ENCODE data around the gene MRPS18B.
"Not testable (repeated sequence)": the region's sequence is repeated elsewhere in the genome, so short reads cannot be mapped to it uniquely, and the experiment has no call there.

Gene MRPS18B

GRCh38 chr6:30646450-30647241 lies 29.0 kb downstream of the MRPS18B start, which contains the start of gene C6orf136:
Gene C6orf136 (plus strand): TSS chr6:30647133. CDS start chr6:30647232, 99 bp downstream.
- ATAC-seq (peak; percentile 82), DNase-seq (ENCODE audit: low spot score in 2 of 2) (peak; percentile 75 to 92)
- Mint-ChIP-seq H3K27ac (peak within 1 kb of the TSS; percentile 89), H3K4me3 (peak within 1 kb of the TSS; percentile 75), H3K4me1 (peaks cover 18% of the 10 kb centered on the region), H3K36me3 (peaks cover 55% of the 10 kb centered on the region), H3K9me3 (no peaks in the 10 kb centered on the region)

- peak; percentile 60 to 92 for DNase-seq (ENCODE audit: low spot score in 2 of 2)
- Mint-ChIP-seq H3K9me3 (no peaks in the 10 kb centered on the region), H3K36me3 (peaks cover 63% of the 10 kb centered on the region), H3K4me1 (peaks cover 18% of the 10 kb centered on the region), H3K4me3 (peak overlapping the region; percentile 75), H3K27ac (peak overlapping the region; percentile 89)
- ATAC-seq = peak; percentile 85
Observed at GRCh38 chr6:30647242-30648116, 29.8 kb downstream of the MRPS18B start.

- Mint-ChIP-seq H3K27ac (peak overlapping the region; percentile 32), H3K9me3 (no peaks in the 10 kb centered on the region), H3K4me3 (no peak overlapping the region), H3K4me1 (peaks cover 11% of the 10 kb centered on the region), H3K36me3 (peaks cover 79% of the 10 kb centered on the region)
- no peak for DNase-seq (ENCODE audit: low spot score in 2 of 2)
- ATAC-seq = no peak
Observed at GRCh38 chr6:30651143-30651542, 33.5 kb downstream of the MRPS18B start.

- ATAC-seq (no peak), DNase-seq (ENCODE audit: low spot score in 2 of 2) (no peak)
- Mint-ChIP-seq H3K9me3 (no peaks in the 10 kb centered on the region), H3K36me3 (peaks cover 99% of the 10 kb centered on the region), H3K4me1 (no peaks in the 10 kb centered on the region), H3K27ac (no peak overlapping the region), H3K4me3 (no peak overlapping the region)
Observed at GRCh38 chr6:30654798-30655742, 37.4 kb downstream of the MRPS18B start.

- ATAC-seq (no peak), DNase-seq (ENCODE audit: low spot score in 2 of 2) (no peak)
- Mint-ChIP-seq H3K27ac (no peak overlapping the region), H3K4me1 (no peaks in the 10 kb centered on the region), H3K9me3 (no peaks in the 10 kb centered on the region), H3K4me3 (no peak overlapping the region), H3K36me3 (peaks cover 99% of the 10 kb centered on the region)
Observed at GRCh38 chr6:30655743-30656094, 38.1 kb downstream of the MRPS18B start.

GRCh38 chr6:30656513-30656912 lies 38.9 kb downstream of the MRPS18B start:
- H3K36me3 Mint-ChIP-seq = peaks cover 99% of the 10 kb centered on the region
- H3K4me3 Mint-ChIP-seq = no peak overlapping the region
- ATAC-seq (no peak), DNase-seq (ENCODE audit: low spot score in 2 of 2) (no peak)
- no peaks in the 10 kb centered on the region for H3K9me3 Mint-ChIP-seq
- H3K27ac Mint-ChIP-seq = peak overlapping the region; percentile 14
- H3K4me1 Mint-ChIP-seq = no peaks in the 10 kb centered on the region

GRCh38 chr6:30657454-30657853 lies 39.8 kb downstream of the MRPS18B start:
- Mint-ChIP-seq H3K36me3 (peaks cover 99% of the 10 kb centered on the region), H3K4me3 (no peak overlapping the region)

GRCh38 chr6:30657922-30658321 lies 40.3 kb downstream of the MRPS18B start:
- Mint-ChIP-seq H3K27ac (peak overlapping the region; percentile 14), H3K36me3 (peaks cover 99% of the 10 kb centered on the region)
- H3K4me3 Mint-ChIP-seq; H3K9me3 Mint-ChIP-seq; ATAC-seq; H3K4me1 Mint-ChIP-seq; DNase-seq (ENCODE audit: low spot score in 2 of 2): not testable (repeated sequence)

More at GRCh38 chr6:30657454-30657853, 39.8 kb downstream of the MRPS18B start:
- DNase-seq (ENCODE audit: low spot score in 2 of 2) (no peak), ATAC-seq (no peak)
- no peaks in the 10 kb centered on the region for H3K4me1 Mint-ChIP-seq
- peak overlapping the region; percentile 14 for H3K27ac Mint-ChIP-seq
- H3K9me3 Mint-ChIP-seq = no peaks in the 10 kb centered on the region

GRCh38 chr6:30664994-30665767 lies 47.5 kb downstream of the MRPS18B start:
- no peak overlapping the region for H3K4me3 Mint-ChIP-seq
- peaks cover 97% of the 10 kb centered on the region for H3K36me3 Mint-ChIP-seq
- DNase-seq (ENCODE audit: low spot score in 2 of 2) = no peak
- H3K4me1 Mint-ChIP-seq = peaks cover 14% of the 10 kb centered on the region
- no peaks in the 10 kb centered on the region for H3K9me3 Mint-ChIP-seq
- ATAC-seq = no peak
- H3K27ac Mint-ChIP-seq = peak overlapping the region; percentile 72

- H3K4me1 Mint-ChIP-seq = peaks cover 25% of the 10 kb centered on the region
- not testable (repeated sequence) for DNase-seq (ENCODE audit: low spot score in 2 of 2); H3K4me3 Mint-ChIP-seq; H3K9me3 Mint-ChIP-seq
- ATAC-seq = peak; percentile 87
- peaks cover 97% of the 10 kb centered on the region for H3K36me3 Mint-ChIP-seq
- peak overlapping the region; percentile 72 for H3K27ac Mint-ChIP-seq
Observed at GRCh38 chr6:30666300-30666699, 48.7 kb downstream of the MRPS18B start.

- no peaks in the 10 kb centered on the region for H3K9me3 Mint-ChIP-seq
- ATAC-seq (no peak), DNase-seq (ENCODE audit: low spot score in 2 of 2) (no peak)
- H3K27ac Mint-ChIP-seq = peak overlapping the region; percentile 89
- H3K4me1 Mint-ChIP-seq = peaks cover 32% of the 10 kb centered on the region
- peaks cover 77% of the 10 kb centered on the region for H3K36me3 Mint-ChIP-seq
- peak overlapping the region; percentile 85 for H3K4me3 Mint-ChIP-seq
Observed at GRCh38 chr6:30670760-30671527, 53.3 kb downstream of the MRPS18B start.

- peak within 1 kb of the TSS; percentile 85 for H3K4me3 Mint-ChIP-seq
- peak; percentile 88 for ATAC-seq
- DNase-seq (ENCODE audit: low spot score in 2 of 2) = peak; percentile 81 to 96
- peaks cover 33% of the 10 kb centered on the region for H3K4me1 Mint-ChIP-seq
- H3K36me3 Mint-ChIP-seq = peaks cover 77% of the 10 kb centered on the region
- no peaks in the 10 kb centered on the region for H3K9me3 Mint-ChIP-seq
- peak within 1 kb of the TSS; percentile 89 for H3K27ac Mint-ChIP-seq
Observed at GRCh38 chr6:30672445-30673253, 55.0 kb downstream of the MRPS18B start, which contains the start of gene DHX16. Gene DHX16 (minus strand): TSS chr6:30673006. CDS start chr6:30672841, 165 bp downstream.

Data from stimulated activated effector memory CD8-positive, alpha-beta T cell treated with anti-CD3 and anti-CD28 coated beads, Interleukin-12 subunit alpha, Interleukin-12 subunit beta, amount 100 ng/mL, for 72 hours (primary cell).